Coronary artery (tissue), 2 donors: ENCODE results near the gene TMEM41B.
"Not testable (repeated sequence)": the region's sequence is repeated elsewhere in the genome, so short reads cannot be mapped to it uniquely, and the experiment has no call there.

ENCODE experiments used
- DNase-seq: peaks from one replicate; pipeline ENCODE4 v3.0.0-alpha.2; 2017; ENCODE audit warnings: low spot score
- H3K27ac ChIP-seq, 2 donors: fragments of 200-600 bp; sonication (generic); one replicate each; pipeline ENCODE4 v1.5.1; 2016 to 2019
- H3K4me3 ChIP-seq: fragments of 200-600 bp; sonication (generic); 2 replicates; pipeline ENCODE4 v1.5.1; 2016; ENCODE audit warnings: mild to moderate bottlenecking, moderate library complexity
- CTCF ChIP-seq: fragments of 200-600 bp; sonication (generic); IDR thresholded peaks from one replicate; pipeline ENCODE4 v1.5.1; 2019; ENCODE audit warnings: antibody characterized with exemption

The TMEM41B gene

DNA sequence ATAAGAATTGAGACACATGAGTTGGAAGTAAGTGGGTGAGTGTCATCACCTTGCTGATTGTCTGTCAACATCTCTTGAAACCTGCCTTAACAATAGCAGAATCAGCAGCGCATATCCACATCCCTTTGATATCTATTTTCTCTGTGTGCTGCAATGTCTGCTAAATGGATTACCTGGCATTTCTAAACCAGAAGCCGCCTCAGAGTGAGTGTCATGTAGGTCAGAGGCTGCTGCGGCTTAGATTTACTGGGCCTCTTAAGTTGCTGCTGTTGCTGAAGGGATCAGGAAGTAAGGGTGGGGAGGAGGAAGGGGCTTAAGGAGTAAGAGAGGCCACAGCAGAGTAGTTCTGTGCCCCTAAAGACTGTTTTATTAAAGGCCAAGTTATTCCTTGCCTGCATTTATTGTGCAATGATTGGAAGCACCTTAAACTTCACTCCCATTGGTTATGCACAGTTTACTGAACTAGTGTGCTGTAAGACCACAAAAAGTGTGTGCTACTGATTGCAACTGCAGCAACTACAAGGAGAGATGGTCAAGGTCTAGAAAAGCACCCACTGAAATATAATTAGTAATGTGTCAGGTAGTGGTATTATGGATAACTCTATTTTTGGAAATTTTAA lies 29.8 kb upstream of the TMEM41B start:
- no peak for TF ChIP-seq CTCF
- DNase-seq: no peak
- no peak overlapping the region for H3K4me3 ChIP-seq
- no peak overlapping the region for H3K27ac ChIP-seq

GRCh38 chr11:9341638-9342178 lies 27.3 kb upstream of the TMEM41B start:
- no peak for DNase-seq
- TF ChIP-seq CTCF: no peak
- Histone ChIP-seq H3K27ac (no peak overlapping the region), H3K4me3 (no peak overlapping the region)

DNA sequence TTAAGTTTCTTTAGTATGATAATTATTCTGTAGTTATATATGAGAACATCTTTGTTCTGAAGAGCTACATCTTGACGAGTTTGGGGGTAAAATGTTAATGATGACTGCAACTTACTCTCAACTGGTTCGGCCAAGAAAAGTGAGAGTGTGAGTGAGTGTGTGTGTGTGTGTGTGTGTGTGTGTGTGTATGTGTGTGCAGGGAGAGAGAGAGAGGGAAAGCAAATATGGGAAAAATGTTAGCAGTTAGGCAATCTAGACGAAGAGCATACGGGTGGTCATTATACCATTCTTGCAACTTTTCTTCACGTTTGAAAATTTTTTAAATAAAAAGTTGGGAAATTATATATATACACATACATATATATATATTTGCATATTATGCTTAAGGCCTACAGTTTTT lies 18.3 kb upstream of the TMEM41B start:
- Histone ChIP-seq H3K4me3 (no peak overlapping the region), H3K27ac (no peak overlapping the region)
- no peak for DNase-seq
- TF ChIP-seq CTCF: no peak

DNA sequence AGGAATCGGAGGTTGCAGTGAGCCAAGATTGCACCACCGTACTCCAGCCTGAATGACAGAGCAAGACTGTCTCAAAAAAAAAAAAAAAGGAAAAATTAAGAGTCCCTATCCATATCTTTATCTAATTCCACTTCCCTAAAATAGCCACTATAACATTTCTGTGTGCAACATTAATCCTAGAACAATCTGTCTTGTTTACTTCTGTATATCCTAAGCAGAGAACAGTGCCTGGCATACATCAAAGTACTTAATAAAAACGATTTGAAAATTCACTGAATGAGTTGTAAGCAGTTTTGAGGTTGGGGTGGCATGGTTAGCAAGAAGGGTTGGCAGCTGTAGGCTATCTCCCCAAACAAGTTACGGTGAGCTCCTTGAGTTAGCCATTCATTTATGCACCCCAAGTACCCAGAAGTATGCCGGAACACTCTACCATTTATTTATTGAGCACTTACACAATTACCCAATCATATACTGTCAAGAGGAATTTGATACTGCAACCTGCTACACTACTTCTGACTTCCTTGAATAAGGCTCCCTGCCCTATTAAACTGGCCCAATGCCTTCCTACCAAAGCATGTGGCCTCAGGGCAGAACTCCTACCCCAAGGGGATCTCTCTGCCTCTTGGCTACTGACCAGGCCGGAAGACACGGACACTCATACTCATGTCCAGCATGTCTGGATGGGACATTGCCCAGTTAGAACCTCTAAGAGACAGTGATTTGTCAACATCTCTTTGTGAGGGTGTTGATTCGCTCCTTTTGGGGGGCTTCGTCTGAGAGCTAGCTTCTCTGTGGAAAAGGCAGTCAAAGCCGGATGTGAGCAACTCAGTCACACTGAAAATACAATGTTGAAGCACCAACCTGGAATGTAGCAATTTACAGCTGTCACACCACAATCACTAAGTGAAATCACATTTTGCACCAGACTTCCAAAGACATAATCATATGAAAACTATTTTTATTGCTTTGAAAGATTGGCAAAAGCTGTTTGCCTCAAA lies 16.3 kb upstream of the TMEM41B start:
- no peak overlapping the region for H3K27ac ChIP-seq
- DNase-seq: no peak

GRCh38 chr11:9320047-9320446 lies 5.7 kb upstream of the TMEM41B start:
- no peak for TF ChIP-seq CTCF
- Histone ChIP-seq H3K4me3 (no peak overlapping the region), H3K27ac (no peak overlapping the region)
- DNase-seq: no peak

More for the DNA sequence above, 16.3 kb upstream of the TMEM41B start:
- no peak overlapping the region for H3K4me3 ChIP-seq
- TF ChIP-seq CTCF: no peak

GRCh38 chr11:9319377-9320001 lies 5.1 kb upstream of the TMEM41B start:
- not testable (repeated sequence) for H3K27ac ChIP-seq, DNase-seq, H3K4me3 ChIP-seq

DNA sequence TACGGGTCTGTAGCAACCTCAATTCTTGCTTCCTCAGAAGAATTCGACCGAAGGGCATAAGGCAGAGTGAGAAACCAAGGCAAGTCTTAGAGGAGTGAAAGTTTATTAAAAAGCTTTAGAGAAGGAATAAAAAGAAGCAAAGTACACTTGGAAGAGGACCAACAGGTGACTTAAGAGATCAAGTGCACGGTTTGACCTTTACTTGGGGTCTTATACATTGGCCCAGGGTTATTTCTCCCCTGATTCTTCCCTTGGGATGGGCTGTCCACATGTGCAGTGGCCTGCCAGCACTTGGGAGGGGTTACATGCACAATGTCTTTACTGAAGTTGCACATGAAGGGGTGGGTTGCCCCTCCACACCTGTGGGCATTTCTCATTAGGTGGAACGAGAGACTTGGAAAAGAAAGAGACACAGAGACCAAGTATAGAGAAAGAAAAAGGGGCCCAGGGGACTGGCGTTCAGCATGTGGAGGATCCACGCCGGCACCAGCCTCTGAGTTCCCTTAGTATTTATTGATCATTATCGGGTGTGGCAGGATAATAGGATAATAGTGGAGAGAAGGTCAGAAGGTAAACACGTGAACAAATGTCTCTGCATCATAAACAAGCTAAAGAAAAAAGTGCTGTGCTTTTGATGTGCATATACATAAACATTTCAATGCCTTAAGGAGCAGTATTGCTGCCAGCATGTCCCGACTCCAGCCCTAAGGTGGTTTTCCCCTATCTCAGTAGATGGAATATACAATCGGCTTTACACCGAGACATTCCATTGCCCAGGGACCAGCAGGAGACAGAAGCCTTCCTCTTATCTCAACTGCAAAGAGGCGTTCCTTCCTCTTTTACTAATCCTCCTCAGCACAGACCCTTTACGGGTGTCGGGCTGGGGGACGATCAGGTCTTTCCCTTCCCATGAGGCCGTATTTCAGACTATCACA lies 4.3 kb upstream of the TMEM41B start:
- DNase-seq, H3K27ac ChIP-seq, H3K4me3 ChIP-seq: not testable (repeated sequence)
